ENCODE results near the gene CEP162.

- TF ChIP-seq CTCF (IDR thresholded peaks at IDR 0.05; ENCODE audit: low read depth, low read length, poor library complexity, severe bottlenecking) (no peak), EZH2phosphoT487 (IDR thresholded peaks at IDR 0.05; ENCODE audit: borderline replicate concordance, low read length) (no peak)
These were observed 50.2 kb downstream of the CEP162 start for GRCh38 chr6:84177241-84177640.
